K562 (cell line): ENCODE measurements around the gene MARCO. TPM values are rescaled to one million over a fixed set of nuclear protein-coding genes. Genes with fewer than 3 reads are reported as not detected.

Experiments used
- ATAC-seq: fragments of 200-7000 bp; cut with Tn5 transposase; 3 replicates; pipeline ENCODE4 v1.9.1; 2020; ENCODE audit warnings: moderate library complexity
- BruUV-seq: library from RNA; stranded (reverse); fragments of 400-500 nt; replicated peaks from 2 replicates; lab custom pipeline; 2021; lab: Mats Ljungman, UMichigan
- CTCF ChIA-PET: fragments of 300-600 bp; formaldehyde crosslinking; extraction: SDS; loops from one replicate; lab custom pipeline; 2021; ENCODE audit warnings: low intra/inter-chr PET ratio; lab: Yijun Ruan, JAX
- POLR2A ChIA-PET: fragments of 300-600, 350-650 bp; sonication (Branson Sonifier 250); formaldehyde crosslinking; extraction: SDS; loops from one replicate; lab custom pipeline; 2021; ENCODE audit warnings: antibody characterized with exemption, inconsistent platforms; lab: Yijun Ruan, JAX
- DNase-seq, 4 experiments: peaks; one replicate each; pipeline versions ENCODE4 v3.0.0 to v3.0.0-alpha.2; 2011 to 2018; ENCODE audit warnings: low spot score in 3 of 4, mixed read lengths in 3 of 4; ENCODE audit errors: extremely low read depth in 1 of 4
- FAIRE-seq: peaks from 2 replicates; lab custom pipeline; 2011; peaks lifted over from hg19 to GRCh38; lab: Jason Lieb, UNC
- H2AFZ ChIP-seq: 2 replicates; pipeline ENCODE4 v1.6.0; 2011; ENCODE audit warnings: low read depth, low read length, control low read depth, inconsistent platforms
- H3K27ac ChIP-seq: fragments of 200-600 bp; 3 replicates; pipeline ENCODE4 v1.8.0; 2011; ENCODE audit warnings: low read depth, mild to moderate bottlenecking, control low read depth, inconsistent platforms, low read length, moderate library complexity, mixed read lengths; ENCODE audit errors: extremely low read depth
- H3K27me3 ChIP-seq, 2 experiments: fragments of 300-600 bp in 1 of 2; 2 replicates in 1 of 2; 3 replicates in 1 of 2; pipeline versions ENCODE4 v1.6.0 to v1.8.0; 2011; ENCODE audit warnings: inconsistent platforms in 2 of 2, low read length in 2 of 2, mild to moderate bottlenecking in 1 of 2, mixed read lengths in 1 of 2, moderate library complexity in 1 of 2; ENCODE audit not compliant: control insufficient read depth in 2 of 2, insufficient read depth in 2 of 2
- H3K36me3 ChIP-seq: fragments of 300-600 bp; 3 replicates; pipeline ENCODE4 v1.8.0; 2011; ENCODE audit warnings: mild to moderate bottlenecking, low read length, inconsistent platforms; ENCODE audit not compliant: control insufficient read depth, insufficient read depth
- H3K4me1 ChIP-seq, 2 experiments: fragments of 200-600 bp in 1 of 2; replicated peaks in 1 of 2; 2 replicates in 1 of 2; 3 replicates in 1 of 2; pipeline versions ENCODE4 v1.5.1 to v1.8.0; 2011; ENCODE audit warnings: inconsistent platforms in 2 of 2, low read length in 2 of 2, mild to moderate bottlenecking in 1 of 2, mixed read lengths in 1 of 2, moderate library complexity in 1 of 2; ENCODE audit not compliant: control insufficient read depth in 2 of 2, insufficient read depth in 2 of 2
- H3K4me2 ChIP-seq: 2 replicates; pipeline ENCODE4 v1.6.1; 2011; ENCODE audit warnings: low read length, control low read depth, inconsistent platforms, mixed read lengths; ENCODE audit not compliant: insufficient read depth
- H3K4me3 ChIP-seq: fragments of 200-600 bp; sonication (generic), shearing (Covaris generic); 2 replicates; pipeline ENCODE4 v1.5.1; 2016; ENCODE audit warnings: control low read depth, inconsistent platforms
- H3K79me2 ChIP-seq: fragments of 200-600 bp; 3 replicates; pipeline ENCODE4 v1.8.0; 2011; ENCODE audit warnings: low read length, inconsistent platforms; ENCODE audit not compliant: control insufficient read depth, insufficient read depth
- H3K9ac ChIP-seq, 2 experiments: 2 replicates each; pipeline versions ENCODE4 v1.6.0 to v1.6.1; 2011; ENCODE audit warnings: low read depth in 2 of 2, low read length in 2 of 2, control low read depth in 1 of 2, inconsistent platforms in 1 of 2, mild to moderate bottlenecking in 1 of 2, mixed read lengths in 1 of 2; ENCODE audit not compliant: insufficient read depth in 1 of 2
- H3K9me1 ChIP-seq: one replicate; pipeline ENCODE4 v1.6.0; 2011; ENCODE audit warnings: inconsistent platforms, mild to moderate bottlenecking, low read length, moderate library complexity; ENCODE audit not compliant: control insufficient read depth, insufficient read depth
- H3K9me3 ChIP-seq: replicated peaks from 2 replicates; pipeline ENCODE4 v1.5.1; 2011; ENCODE audit warnings: low read depth, low read length, inconsistent platforms; ENCODE audit not compliant: control insufficient read depth, insufficient read depth
- H4K20me1 ChIP-seq: replicated peaks from 2 replicates; pipeline ENCODE4 v1.6.1; 2011; ENCODE audit warnings: low read length, inconsistent platforms, mixed read lengths; ENCODE audit not compliant: control insufficient read depth, insufficient read depth
- FOXP1 ChIP-seq: sonication (generic); formaldehyde crosslinking; IDR thresholded peaks from 2 replicates; pipeline ENCODE4 v1.8.0; 2022; ENCODE audit warnings: mild to moderate bottlenecking, missing genetic modification reagents
- KAT2B ChIP-seq: IDR thresholded peaks from one replicate; pipeline ENCODE4 v1.6.1; 2012; ENCODE audit warnings: low read depth, mild to moderate bottlenecking, control low read depth, inconsistent platforms, low read length, moderate library complexity
- KDM5B ChIP-seq: fragments of 200-600 bp; sonication (generic); IDR thresholded peaks from 2 replicates; pipeline ENCODE4 v1.6.1; 2012; ENCODE audit warnings: low read depth, mild to moderate bottlenecking, moderate library complexity, low read length, control low read depth, inconsistent platforms; ENCODE audit not compliant: insufficient replicate concordance
- MEF2A ChIP-seq: IDR thresholded peaks from 2 replicates; pipeline ENCODE4 v1.6.1; 2011; ENCODE audit warnings: low read depth, mild to moderate bottlenecking, low read length, moderate library complexity; ENCODE audit not compliant: control insufficient read depth
- MYC ChIP-seq, 2 experiments: fragments of 250-450 bp in 1 of 2; sonication (Bioruptor Pico) in 1 of 2; IDR thresholded peaks; 2 replicates each; pipeline versions ENCODE4 v1.5.1 to v1.6.1; 2012 to 2021; ENCODE audit warnings: low read depth in 2 of 2, borderline replicate concordance in 1 of 2, improper control_type of control experiment in 1 of 2, low read length in 1 of 2, mild to moderate bottlenecking in 1 of 2, moderate library complexity in 1 of 2
- NBN ChIP-seq: fragments of 450-650 bp; IDR thresholded peaks from 2 replicates; pipeline ENCODE4 v1.6.1; 2016; ENCODE audit warnings: low read depth, mild to moderate bottlenecking
- NCOA4 ChIP-seq: fragments of 450-650 bp; IDR thresholded peaks from 2 replicates; pipeline ENCODE4 v1.6.1; 2018; ENCODE audit warnings: mild to moderate bottlenecking; ENCODE audit not compliant: partially characterized antibody
- NFIX ChIP-seq: fragments of 250-450 bp; sonication (Bioruptor Pico); IDR thresholded peaks from 2 replicates; pipeline ENCODE4 v1.4.0; 2020; ENCODE audit warnings: low read depth, mild to moderate bottlenecking, moderate library complexity
- PHB2 ChIP-seq: fragments of 450-650 bp; IDR thresholded peaks from 2 replicates; pipeline ENCODE4 v1.6.1; 2017; ENCODE audit warnings: low read depth
- POLR2H ChIP-seq: IDR thresholded peaks from 2 replicates; pipeline ENCODE4 v1.6.1; 2016; ENCODE audit warnings: missing genetic modification characterization, low read depth, mild to moderate bottlenecking, control low read depth, missing compliant biosample characterization, moderate library complexity
- POLR3G ChIP-seq: IDR thresholded peaks from 2 replicates; pipeline ENCODE4 v1.6.1; 2011; ENCODE audit not compliant: insufficient read length, insufficient replicate concordance; ENCODE audit errors: extremely low read depth
- RHOXF2B ChIP-seq: fragments of 250-450 bp; sonication (Bioruptor Pico); conservative IDR thresholded peaks from 2 replicates; pipeline ENCODE4 v1.5.1; 2021
- SFPQ ChIP-seq: fragments of 200-400 bp; formaldehyde crosslinking; IDR thresholded peaks from 2 replicates; pipeline ENCODE4 v1.6.1; 2017; ENCODE audit warnings: mild to moderate bottlenecking, low read depth, low read length, moderate library complexity
- SMARCB1 ChIP-seq: IDR thresholded peaks from 2 replicates; pipeline ENCODE4 v1.6.1; 2011; ENCODE audit warnings: improper control_type of control experiment, low read depth; ENCODE audit not compliant: insufficient read length
- TFAM ChIP-seq: fragments of 250-450 bp; sonication (Bioruptor Pico); conservative IDR thresholded peaks from 2 replicates; pipeline ENCODE4 v1.5.0; 2021; ENCODE audit warnings: mild to moderate bottlenecking, moderate library complexity
- ZNF133 ChIP-seq: fragments of 250-450 bp; sonication (Bioruptor Pico); IDR thresholded peaks from 2 replicates; pipeline ENCODE4 v1.4.0; 2020; ENCODE audit warnings: mild to moderate bottlenecking
- ZNF3 ChIP-seq: fragments of 250-450 bp; sonication (Bioruptor Pico); IDR thresholded peaks from 2 replicates; pipeline ENCODE4 v1.5.0; 2021; ENCODE audit warnings: mild to moderate bottlenecking, moderate library complexity
- ZNF695 ChIP-seq: fragments of 450-650 bp; formaldehyde crosslinking; IDR thresholded peaks from 2 replicates; pipeline ENCODE4 v1.4.0; 2020; ENCODE audit warnings: mild to moderate bottlenecking, moderate library complexity
- ZNF76 ChIP-seq: fragments of 250-450 bp; sonication (Bioruptor Pico); IDR thresholded peaks from 2 replicates; pipeline ENCODE4 v1.4.0; 2020; ENCODE audit warnings: mild to moderate bottlenecking, moderate library complexity, borderline replicate concordance
- WGBS: fragments of 100-300 bp; shearing (Covaris generic); methylation state at CpG from one replicate; pipeline ENCODE4 v1.1.6; 2016; ENCODE audit warnings: low coverage, mixed read lengths; ENCODE audit not compliant: insufficient coverage; ENCODE audit errors: missing lambda C conversion rate; 5-methylcytosine and 5-hydroxymethylcytosine counted together
- in situ Hi-C: fragments of 300-500 bp; cut with MboI; formaldehyde crosslinking; loops from 4 replicates; pipeline ENCODE4 v1.15.0; 2018; ENCODE audit warnings: inconsistent platforms, mixed read lengths
- intact Hi-C: fragments of 100-400 bp; cut with micrococcal nuclease; formaldehyde crosslinking; loops from 2 replicates; pipeline ENCODE4 v1.14.2; 2022
- polyA plus RNA-seq, 8 experiments: library from polyadenylated mRNA; depleted of rRNA in 4 of 8; stranded (reverse) in 5 of 8; unstranded in 3 of 8; fragments of >200 nt; fragmentation: Nextera tagmentation in 2 of 8; fragmentation: Illumina TruSeq in 1 of 8; extraction: Ambion mirVana in 2 of 8; extraction: Trizol in 1 of 8; gene quantifications; 2 replicates each; pipeline versions ENCODE4 v1.2.1 to v1.2.3, GENCODE V29; 2011 to 2014; ENCODE audit warnings: inconsistent platforms in 1 of 8, missing spikeins in 1 of 8
- total RNA-seq, 7 experiments: library from RNA; depleted of rRNA in 6 of 7; stranded (reverse); fragments of >200 nt in 6 of 7; fragmentation: Illumina TruSeq in 2 of 7; extraction: Trizol in 2 of 7; gene quantifications; 2 replicates each; pipeline versions ENCODE4 v1.2.1 to v1.2.3, GENCODE V29; 2011 to 2021; ENCODE audit warnings: low replicate concordance in 1 of 7

Gene MARCO
- total and polyA plus RNA-seq, 9 of the 15 experiments (the other 6 are each of a cell fraction or from before 2014, with no cell fraction given): 0.31 TPM; not detected in 8

- ChIA-PET POLR2A (interaction anchor here (1.7 kb wide), 1 partner anchor 104 kb away, joined by 3 read pairs; no protein-coding TSS in a partner anchor), CTCF (no interaction called here)
- Histone ChIP-seq H4K20me1 (no peaks in the 10 kb centered on the region), H3K27me3 (peaks cover 0 to 31% of the 10 kb centered on the region in 2 experiments; a peak in 2 of 5 replicates), H3K9me3 (no peaks in the 10 kb centered on the region), H3K36me3 (no peaks in the 10 kb centered on the region), H2AFZ (no peak overlapping the region), H3K79me2 (no peaks in the 10 kb centered on the region), H3K27ac (no peak overlapping the region), H3K4me1 (no peaks in the 10 kb centered on the region), H3K9ac (no peak overlapping the region), H3K4me3 (no peak overlapping the region), H3K9me1 (no peaks in the 10 kb centered on the region), H3K4me2 (no peak overlapping the region)
- FAIRE-seq: no peak
- no peak for ATAC-seq
- no TSS peak for BruUV-seq
- in situ Hi-C loops (no loop called here), intact Hi-C loops (no loop called here)
- TF ChIP-seq PHB2 (no peak), ZNF76 (CRISPR knock-in tag) (no peak), MYC (IDR thresholded peaks at IDR 0.05; ENCODE audit: low read depth, low read length) (no peak), MYC (CRISPR knock-in tag; IDR thresholded peaks at IDR 0.05; ENCODE audit: borderline replicate concordance, low read depth) (no peak), POLR2H (tag) (no peak), ZNF3 (CRISPR knock-in tag) (no peak), TFAM (CRISPR knock-in tag) (no peak), ZNF133 (CRISPR knock-in tag) (no peak), MEF2A (no peak), SMARCB1 (no peak), RHOXF2B (CRISPR knock-in tag) (no peak), KDM5B (no peak), SFPQ (no peak), NFIX (no peak), NCOA4 (no peak), NBN (no peak), KAT2B (no peak), ZNF695 (CRISPR knock-in tag) (no peak), FOXP1 (no peak), POLR3G (no peak)
- WGBS: 0% methylated on average over 1 of the region's 1 CpG
- no peak for DNase-seq
Observed at GRCh38 chr2:118991554-118991953, 49.6 kb downstream of the MARCO start.
